Mammary epithelial cell (primary cell): Measurements from ENCODE around the gene WASL.

Source experiments
- CTCF ChIP-seq, 2 donors: IDR thresholded peaks in 1 of 2; conservative IDR thresholded peaks in 1 of 2; 2 replicates each; pipeline ENCODE4 v1.5.1; 2011 to 2012; ENCODE audit warnings: inconsistent platforms in 2 of 2, low read length in 2 of 2, mild to moderate bottlenecking in 2 of 2, control low read depth in 1 of 2, low read depth in 1 of 2; ENCODE audit not compliant: insufficient read depth in 1 of 2; ENCODE audit errors: extremely low read depth in 1 of 2
- EZH2 ChIP-seq: IDR thresholded peaks from 2 replicates; pipeline ENCODE4 v1.6.1; 2012; ENCODE audit warnings: low read length, inconsistent platforms, borderline replicate concordance

- TF ChIP-seq CTCF (conservative IDR thresholded peaks at IDR 0.05 in 1 of 2, IDR thresholded peaks at IDR 0.05 in 1 of 2; ENCODE audit: extremely low read depth in 1 of 2, insufficient read depth in 1 of 2, low read depth in 1 of 2, low read length in 2 of 2) (peak; percentile 36 to 50), EZH2 (no peak)
Measured at GRCh38 chr7:123797673-123798531, 49.1 kb upstream of the WASL start.
